Immature natural killer cell (primary cell): ENCODE results near the gene ITSN2. TPM values are rescaled to one million over a fixed set of nuclear protein-coding genes. Genes with fewer than 3 reads are reported as not detected.
"Not testable (repeated sequence)": the region's sequence is repeated elsewhere in the genome, so short reads cannot be mapped to it uniquely, and the experiment has no call there.

Experiments
- DNase-seq, 3 donors: peaks; one replicate each; pipeline ENCODE4 v3.0.0; 2022; ENCODE audit warnings: mixed read lengths in 1 of 3
- H3K27ac Mint-ChIP-seq, 6 donors: one replicate each; pipeline ENCODE4 v1.8.0; 2020; ENCODE audit warnings: mixed read lengths in 6 of 6, mild to moderate bottlenecking in 5 of 6, inconsistent platforms in 4 of 6, moderate library complexity in 3 of 6
- H3K27me3 Mint-ChIP-seq, 3 donors: one replicate each; pipeline ENCODE4 v1.8.0; 2020 to 2021; ENCODE audit warnings: low read depth in 3 of 3, mild to moderate bottlenecking in 3 of 3, mixed read lengths in 3 of 3, moderate library complexity in 3 of 3, inconsistent platforms in 1 of 3
- H3K36me3 Mint-ChIP-seq, 3 donors: one replicate each; pipeline ENCODE4 v1.8.0; 2020; ENCODE audit warnings: mixed read lengths in 3 of 3, inconsistent platforms in 2 of 3, mild to moderate bottlenecking in 2 of 3
- H3K4me1 Mint-ChIP-seq, 2 donors: one replicate each; pipeline ENCODE4 v1.8.0; 2020; ENCODE audit warnings: inconsistent platforms in 2 of 2, mild to moderate bottlenecking in 2 of 2, mixed read lengths in 2 of 2, moderate library complexity in 1 of 2
- H3K4me3 Mint-ChIP-seq, 5 donors: one replicate each; pipeline ENCODE4 v1.8.0; 2020; ENCODE audit warnings: mild to moderate bottlenecking in 5 of 5, mixed read lengths in 5 of 5, inconsistent platforms in 3 of 5, moderate library complexity in 3 of 5
- H3K9me3 Mint-ChIP-seq, 6 donors: one replicate each; pipeline ENCODE4 v1.8.0; 2020; ENCODE audit warnings: mild to moderate bottlenecking in 6 of 6, mixed read lengths in 6 of 6, inconsistent platforms in 4 of 6, moderate library complexity in 3 of 6
- polyA plus RNA-seq, 3 donors: library from polyadenylated mRNA; unstranded; fragments of 300-500 nt; fragmentation: Illumina TruSeq; gene quantifications; one replicate each; pipeline ENCODE4 v1.2.3, GENCODE V29; 2021

The ITSN2 gene
- polyA plus RNA-seq, 3 donors from 2014 or later, result 33.7 to 83.8 (median 35.6) TPM

DNA sequence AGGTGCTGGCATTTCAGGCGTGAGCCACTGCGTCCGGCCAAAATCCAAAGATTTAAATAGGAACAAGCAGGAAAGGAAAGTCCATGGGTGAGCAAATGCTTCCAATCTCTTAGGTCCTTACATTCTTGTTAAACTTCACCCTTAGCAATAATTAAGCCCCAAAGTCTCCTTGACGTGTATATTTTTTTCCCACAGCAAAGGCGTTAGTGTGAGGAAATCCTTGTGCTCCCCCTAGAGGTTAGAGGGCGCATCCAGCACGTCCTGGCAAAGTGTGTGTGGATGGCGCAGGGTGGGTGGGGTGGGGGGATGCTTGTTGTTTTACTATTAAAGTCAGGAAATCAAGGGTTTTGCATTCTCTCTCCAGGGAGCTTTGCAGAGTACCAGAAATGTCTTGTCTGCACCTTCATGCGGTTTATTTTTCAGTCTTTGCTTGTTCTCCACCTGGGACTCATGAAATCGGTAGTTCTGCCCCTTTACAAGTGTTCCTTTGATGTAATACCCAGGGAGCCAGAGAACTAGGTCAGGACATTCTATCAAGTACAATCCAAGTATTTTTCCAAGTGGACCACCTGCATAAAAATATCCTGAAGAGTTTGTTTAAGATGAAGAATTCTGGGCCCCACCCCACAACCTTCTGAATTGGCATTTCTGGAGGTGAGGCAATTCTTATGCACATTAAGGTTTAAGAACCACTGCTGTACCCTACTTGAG, 22.2 kb upstream of the ITSN2 start:
- H3K9me3 Mint-ChIP-seq, result no peaks in the 10 kb centered on the region
- peak; percentile 58 to 63 (median 60) for DNase-seq
- H3K4me1 Mint-ChIP-seq, result no peaks in the 10 kb centered on the region
- no peak overlapping the region for H3K27ac Mint-ChIP-seq
- peaks cover 1 to 5% (median 3%) of the 10 kb centered on the region in 3 donors for H3K27me3 Mint-ChIP-seq
- H3K4me3 Mint-ChIP-seq, result no peak overlapping the region
- no peaks in the 10 kb centered on the region for H3K36me3 Mint-ChIP-seq

DNA sequence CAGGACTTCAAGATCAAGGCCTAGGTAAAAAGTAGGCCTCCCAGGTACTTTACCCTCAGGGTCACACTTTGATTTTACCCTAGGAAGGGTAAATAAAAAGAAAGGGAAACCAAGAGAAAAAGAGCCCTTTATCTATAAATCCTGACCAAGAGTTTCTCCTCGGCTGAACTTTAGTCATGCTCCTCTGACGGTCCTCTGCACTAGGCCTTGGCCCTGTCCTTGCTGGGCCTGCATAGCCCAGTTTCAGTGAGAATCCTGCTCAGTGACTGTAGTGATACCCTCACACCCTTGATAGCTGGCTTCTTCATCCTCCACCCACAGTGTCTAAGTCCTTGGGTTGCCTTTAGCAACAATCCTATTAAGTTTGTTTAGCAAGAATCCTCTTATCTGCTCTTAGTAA, 20.5 kb upstream of the ITSN2 start:
- Mint-ChIP-seq H3K36me3 (no peaks in the 10 kb centered on the region), H3K27me3 (peaks cover 1 to 5% (median 3%) of the 10 kb centered on the region in 3 donors), H3K27ac (no peak overlapping the region), H3K9me3 (no peaks in the 10 kb centered on the region), H3K4me1 (no peaks in the 10 kb centered on the region), H3K4me3 (no peak overlapping the region)
- no peak for DNase-seq

DNA sequence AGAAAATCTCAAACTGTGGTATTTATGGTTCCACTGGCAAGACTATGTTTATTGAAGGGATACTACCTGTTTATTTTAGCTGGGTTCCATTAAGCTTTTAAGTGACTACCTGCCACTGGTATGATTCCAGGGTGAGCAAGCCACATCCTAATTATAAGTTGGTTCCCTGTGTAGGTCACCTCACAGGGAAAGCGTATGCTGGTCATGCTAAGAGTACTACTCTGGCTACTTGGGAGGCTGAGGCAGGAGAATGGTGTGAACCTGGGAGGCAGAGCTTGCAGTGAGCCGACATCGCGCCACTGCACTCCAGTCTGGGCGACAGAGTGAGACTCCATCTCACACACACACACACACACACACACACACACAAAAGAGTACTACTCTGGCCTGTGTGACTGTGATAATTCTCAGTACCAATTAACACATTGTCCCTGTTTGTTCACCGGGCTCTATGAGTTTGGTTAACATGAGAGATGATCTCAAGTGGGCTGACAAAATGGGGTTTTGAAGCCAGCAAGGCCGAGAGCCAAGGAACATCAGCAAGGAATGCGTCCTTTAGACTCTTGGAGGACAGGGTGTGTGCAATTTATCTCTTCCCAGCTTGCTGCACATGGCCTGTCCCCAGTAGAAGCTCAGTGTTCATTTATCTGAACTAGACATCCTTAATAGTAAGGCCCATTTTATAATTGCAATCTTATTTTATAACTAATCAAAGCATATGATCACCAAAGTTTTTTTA, 15.2 kb upstream of the ITSN2 start:
- Mint-ChIP-seq H3K36me3 (no peaks in the 10 kb centered on the region), H3K27me3 (peaks cover 1 to 7% (median 2%) of the 10 kb centered on the region in 3 donors), H3K27ac (no peak overlapping the region), H3K4me1 (no peaks in the 10 kb centered on the region), H3K9me3 (no peaks in the 10 kb centered on the region), H3K4me3 (no peak overlapping the region)
- no peak for DNase-seq

DNA sequence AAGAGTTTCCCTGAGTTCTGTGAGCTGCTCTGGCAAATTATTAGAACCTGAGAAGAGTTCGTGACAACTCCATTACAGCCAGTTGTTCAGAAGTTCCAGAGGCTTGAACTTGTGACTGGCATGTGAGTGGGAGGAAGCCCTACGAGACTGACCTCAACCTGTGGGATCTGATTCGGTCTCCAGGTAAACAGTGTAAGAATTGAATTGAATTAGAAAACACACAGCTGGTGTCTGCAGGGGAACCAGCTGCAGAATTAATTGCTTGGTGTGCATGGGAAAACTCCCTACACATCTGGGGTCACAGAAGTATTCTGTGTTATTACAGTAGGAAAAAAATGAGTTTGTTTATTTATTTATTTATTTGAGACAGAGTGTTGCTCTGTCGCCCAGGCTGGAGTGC, 14.0 kb upstream of the ITSN2 start:
- Mint-ChIP-seq H3K4me1 (no peaks in the 10 kb centered on the region), H3K36me3 (no peaks in the 10 kb centered on the region), H3K4me3 (no peak overlapping the region), H3K27ac (no peak overlapping the region), H3K9me3 (no peaks in the 10 kb centered on the region), H3K27me3 (peaks cover 1 to 9% (median 2%) of the 10 kb centered on the region in 3 donors)
- DNase-seq, result no peak

DNA sequence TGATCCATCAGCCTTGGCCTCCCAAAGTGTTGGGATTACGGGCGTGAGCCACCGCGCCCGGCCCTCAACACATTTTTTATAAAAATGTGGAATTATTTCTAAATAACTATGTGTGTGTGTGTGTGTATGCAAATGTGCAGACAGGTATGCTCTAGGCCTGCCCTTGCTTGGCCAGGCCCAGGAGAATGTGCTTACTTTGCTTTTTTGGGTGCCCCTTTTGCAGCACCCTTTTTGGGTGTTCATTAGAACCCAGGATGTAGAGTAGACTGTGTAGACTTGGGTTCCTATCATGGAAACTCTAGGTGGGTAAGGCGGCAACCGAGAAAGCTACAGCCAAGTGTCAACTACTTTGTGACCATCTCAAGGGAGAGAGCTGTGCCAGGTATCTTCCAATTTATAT, 11.7 kb upstream of the ITSN2 start:
- no peaks in the 10 kb centered on the region for H3K9me3 Mint-ChIP-seq
- no peak for DNase-seq
- H3K4me3 Mint-ChIP-seq, result no peak overlapping the region
- H3K27me3 Mint-ChIP-seq, result peaks cover 0 to 11% (median 2%) of the 10 kb centered on the region in 3 donors
- H3K27ac Mint-ChIP-seq, result no peak overlapping the region
- H3K36me3 Mint-ChIP-seq, result no peaks in the 10 kb centered on the region
- H3K4me1 Mint-ChIP-seq, result no peaks in the 10 kb centered on the region

DNA sequence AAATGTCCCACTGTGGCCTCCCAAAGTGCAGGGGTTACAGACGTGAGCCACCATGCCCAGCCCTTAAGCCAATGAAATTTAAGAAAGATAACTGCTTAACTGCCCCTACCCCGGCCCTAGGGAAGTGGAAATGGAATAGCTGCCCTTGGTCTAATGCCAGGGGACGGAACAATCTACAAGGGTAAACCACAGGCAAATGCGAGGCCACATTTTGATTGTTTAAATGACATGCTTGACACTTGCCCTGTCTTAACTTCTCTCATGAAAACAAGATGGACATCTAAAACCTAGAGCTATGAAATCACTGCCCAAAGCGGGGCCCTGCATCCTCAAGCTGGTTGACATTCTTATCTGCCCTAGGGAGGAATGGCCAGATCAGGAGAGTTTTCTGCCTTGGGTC, 5.5 kb upstream of the ITSN2 start:
- H3K4me3 Mint-ChIP-seq, result no peak overlapping the region
- H3K9me3 Mint-ChIP-seq, result no peaks in the 10 kb centered on the region
- no peak overlapping the region for H3K27ac Mint-ChIP-seq
- no peak for DNase-seq
- H3K36me3 Mint-ChIP-seq, result no peaks in the 10 kb centered on the region
- peaks cover 2 to 8% (median 4%) of the 10 kb centered on the region in 3 donors for H3K27me3 Mint-ChIP-seq
- H3K4me1 Mint-ChIP-seq, result peaks cover 4 to 5% of the 10 kb centered on the region in 2 donors

DNA sequence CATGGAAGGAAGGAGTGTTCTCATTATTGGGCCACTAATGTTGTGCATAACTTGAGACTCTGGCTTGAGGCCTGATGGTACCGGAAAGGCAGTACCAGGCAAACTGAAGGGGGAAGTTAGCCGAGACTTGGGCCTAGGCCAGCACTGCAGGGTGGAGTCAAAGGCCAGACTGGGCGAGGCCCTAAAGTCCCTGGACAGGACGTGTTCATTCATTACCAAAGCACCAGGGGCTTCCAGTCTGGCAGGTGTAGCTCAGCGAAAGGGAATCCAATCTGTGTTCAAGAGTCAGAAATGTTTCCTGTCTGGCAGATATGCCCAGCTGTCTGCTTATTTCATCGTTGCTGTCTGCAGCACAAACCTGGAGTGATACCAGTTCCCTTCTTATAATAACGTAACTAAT, 4.7 kb upstream of the ITSN2 start:
- DNase-seq, result no peak
- Mint-ChIP-seq H3K27me3 (peaks cover 4 to 9% (median 5%) of the 10 kb centered on the region in 3 donors), H3K27ac (no peak overlapping the region), H3K9me3 (no peaks in the 10 kb centered on the region), H3K36me3 (no peaks in the 10 kb centered on the region), H3K4me3 (no peak overlapping the region), H3K4me1 (peaks cover 6 to 7% of the 10 kb centered on the region in 2 donors)

DNA sequence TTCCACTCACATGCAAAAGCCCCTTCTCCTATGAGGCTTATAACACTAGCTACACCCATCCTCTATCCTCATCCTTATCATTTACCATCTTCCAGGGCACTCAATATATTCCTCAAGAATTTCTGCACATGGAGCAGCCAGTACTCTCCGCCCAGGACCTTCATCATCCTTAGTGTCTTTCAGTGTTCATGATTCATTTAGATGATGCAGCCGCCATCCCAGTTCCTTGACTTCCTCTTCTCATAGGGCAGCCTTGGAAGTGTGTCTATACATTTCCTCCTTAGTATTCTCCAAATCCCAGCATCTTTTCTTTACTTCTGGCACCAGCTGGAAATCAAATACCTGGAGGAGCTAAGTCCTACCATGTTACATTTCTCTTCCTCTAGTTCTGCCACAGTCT, 3.0 kb upstream of the ITSN2 start:
- no peak overlapping the region for H3K4me3 Mint-ChIP-seq
- H3K36me3 Mint-ChIP-seq, result no peaks in the 10 kb centered on the region
- peaks cover 8 to 12% (median 8%) of the 10 kb centered on the region in 3 donors for H3K27me3 Mint-ChIP-seq
- peaks cover 17 to 20% of the 10 kb centered on the region in 2 donors for H3K4me1 Mint-ChIP-seq
- no peak for DNase-seq
- peak overlapping the region in 2 of 6 donors; percentile 2 to 35 for H3K27ac Mint-ChIP-seq
- H3K9me3 Mint-ChIP-seq, result no peaks in the 10 kb centered on the region

DNA sequence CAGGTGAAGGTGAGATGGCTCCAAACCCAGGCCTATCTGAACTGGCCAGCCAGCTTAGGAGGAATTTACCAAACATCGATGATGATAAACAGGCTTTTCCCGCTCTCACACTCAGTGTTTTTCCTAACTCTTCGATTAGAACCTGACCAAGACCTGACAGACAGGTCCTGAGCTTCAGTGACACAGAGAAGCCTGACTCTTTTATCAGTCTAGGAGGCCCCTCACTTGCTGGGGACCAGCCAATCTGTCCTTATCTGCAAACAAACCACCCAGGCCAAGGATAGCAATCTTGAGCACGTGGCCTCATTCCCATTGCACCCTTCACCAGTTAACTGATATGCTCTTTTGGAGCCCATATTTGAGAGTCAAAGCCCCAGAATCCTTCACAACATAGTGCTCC, 1.9 kb upstream of the ITSN2 start:
- Mint-ChIP-seq H3K36me3 (no peaks in the 10 kb centered on the region), H3K9me3 (no peaks in the 10 kb centered on the region), H3K4me3 (peak overlapping the region; percentile 9 to 60 (median 31)), H3K27ac (peak overlapping the region; percentile 30 to 77 (median 52)), H3K27me3 (peaks cover 8 to 12% (median 9%) of the 10 kb centered on the region in 3 donors), H3K4me1 (peaks cover 23 to 31% of the 10 kb centered on the region in 2 donors)
- DNase-seq, result no peak

DNA sequence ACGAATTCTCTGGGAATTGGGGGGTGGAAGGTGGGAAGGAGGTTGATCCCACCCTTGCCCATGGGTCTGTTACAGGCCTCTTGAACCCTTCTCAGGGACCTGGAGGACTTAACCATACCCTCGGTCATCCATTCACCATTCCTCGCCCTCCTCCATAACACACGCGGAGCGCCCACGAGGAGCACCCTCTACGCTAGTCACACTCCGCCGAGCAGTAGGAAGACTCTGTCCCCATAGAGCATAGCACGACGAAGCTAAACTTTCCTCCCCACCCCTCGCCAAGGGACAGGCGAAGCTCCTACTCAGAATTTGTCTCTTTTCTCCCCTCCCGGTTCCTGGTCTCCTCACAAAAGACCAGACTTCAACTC, 611 bp upstream of the ITSN2 start:
- Mint-ChIP-seq H3K9me3 (no peaks in the 10 kb centered on the region), H3K4me3 (peak overlapping the region; percentile 85 to 94 (median 91)), H3K27me3 (peaks cover 8 to 14% (median 11%) of the 10 kb centered on the region in 3 donors), H3K36me3 (no peaks in the 10 kb centered on the region), H3K27ac (peak overlapping the region; percentile 81 to 96 (median 94)), H3K4me1 (peaks cover 32 to 37% of the 10 kb centered on the region in 2 donors)
- no peak for DNase-seq

DNA sequence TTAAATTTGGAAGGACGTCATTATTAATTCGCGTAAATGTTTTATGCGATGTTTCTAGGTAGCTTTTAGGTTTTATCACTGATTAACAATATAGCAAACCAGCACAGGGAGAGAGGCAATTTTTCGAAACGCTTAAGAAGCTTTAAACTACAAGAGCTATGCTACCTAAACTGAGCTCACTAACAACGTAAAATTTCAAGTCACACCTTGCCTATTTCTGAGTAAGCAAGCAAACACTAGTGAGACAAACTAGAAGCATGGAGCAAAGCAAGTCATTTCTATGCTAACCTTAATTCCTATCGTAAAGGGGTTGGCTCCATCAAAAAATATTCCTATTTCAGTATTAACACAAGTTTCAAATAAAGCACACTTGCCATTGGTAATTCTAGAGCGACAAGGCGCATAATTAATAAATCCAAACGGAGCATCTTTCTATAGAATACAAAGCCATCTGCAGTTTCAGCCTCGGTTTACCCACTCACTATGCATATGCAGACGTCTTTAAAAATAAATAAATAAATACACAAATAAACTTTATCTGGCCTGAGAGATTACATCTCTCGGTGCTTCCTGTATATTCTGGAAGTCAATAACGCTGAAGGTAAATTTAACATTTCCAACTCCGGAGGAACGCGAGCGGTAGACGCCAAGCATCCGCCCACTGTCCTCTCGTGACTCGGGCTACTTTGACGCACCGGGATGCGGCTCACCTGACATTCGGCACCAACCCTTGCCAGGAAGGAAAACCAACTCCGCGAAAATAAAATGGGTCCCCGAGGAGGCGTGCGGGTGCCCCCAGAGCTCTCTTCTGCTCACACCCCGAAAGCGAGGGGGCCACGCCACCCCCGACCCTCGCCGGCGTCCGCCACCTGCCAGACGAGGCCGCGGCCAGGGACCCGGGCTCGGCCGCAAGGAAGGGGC, 947 bp downstream of the ITSN2 start:
- peak; percentile 54 to 64 (median 58) for DNase-seq
- H3K4me1 Mint-ChIP-seq, result peaks cover 43 to 50% of the 10 kb centered on the region in 2 donors

DNA sequence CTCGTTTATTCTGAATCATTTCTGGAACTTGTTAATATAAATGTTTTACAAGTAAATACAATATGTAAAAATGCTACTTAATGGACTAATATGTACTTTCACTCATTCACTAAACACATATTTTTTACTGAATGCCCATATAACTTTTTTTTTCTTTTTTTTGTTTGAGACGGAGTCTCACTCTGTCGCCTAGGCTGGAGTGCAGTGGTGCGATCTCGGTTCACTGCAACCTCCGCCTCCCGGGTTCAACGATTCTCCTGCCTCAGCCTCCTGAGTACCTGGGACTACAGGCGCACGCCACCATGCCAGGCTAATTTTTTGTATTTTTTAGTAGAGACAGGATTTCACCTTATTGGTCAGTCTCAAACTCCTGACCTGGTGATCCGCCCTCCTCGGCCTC, 2.6 kb downstream of the ITSN2 start:
- H3K4me3 Mint-ChIP-seq, result peak overlapping the region; percentile 63 to 94 (median 92)
- peaks cover 58 to 66% of the 10 kb centered on the region in 2 donors for H3K4me1 Mint-ChIP-seq
- DNase-seq, H3K9me3 Mint-ChIP-seq, H3K36me3 Mint-ChIP-seq: not testable (repeated sequence)
- H3K27me3 Mint-ChIP-seq, result peaks cover 10 to 14% (median 11%) of the 10 kb centered on the region in 3 donors
- peak overlapping the region in 4 of 6 donors; percentile 56 to 97 (median 84) for H3K27ac Mint-ChIP-seq

More for the DNA sequence above, 947 bp downstream of the ITSN2 start:
- Mint-ChIP-seq H3K36me3 (no peaks in the 10 kb centered on the region), H3K4me3 (peak overlapping the region; percentile 91 to 94 (median 93)), H3K9me3 (no peaks in the 10 kb centered on the region), H3K27me3 (peaks cover 8 to 14% (median 11%) of the 10 kb centered on the region in 3 donors), H3K27ac (peak overlapping the region; percentile 83 to 97 (median 94))

DNA sequence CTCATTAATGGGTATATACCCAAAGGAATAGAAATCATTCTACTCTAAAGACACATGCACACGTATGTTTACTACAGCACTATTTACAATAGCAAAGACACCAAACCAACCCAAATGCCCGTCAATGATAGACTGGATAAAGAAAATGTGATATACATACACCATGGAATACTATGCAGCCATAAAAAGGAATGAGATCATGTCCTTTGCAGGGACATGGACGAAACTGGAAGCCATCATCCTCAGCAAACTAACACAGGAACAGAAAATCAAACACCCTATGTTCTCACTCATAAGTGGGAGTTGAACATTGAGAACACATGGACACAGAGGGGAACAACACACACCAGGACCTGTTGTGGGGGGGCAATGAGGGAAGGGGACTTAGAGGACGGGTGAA, 3.2 kb downstream of the ITSN2 start:
- Mint-ChIP-seq H3K27ac (peak overlapping the region in 4 of 6 donors; percentile 30 to 71 (median 62)), H3K4me1 (peaks cover 62 to 72% of the 10 kb centered on the region in 2 donors), H3K4me3 (peak overlapping the region in 4 of 5 donors; percentile 25 to 72 (median 28)), H3K27me3 (peaks cover 7 to 14% (median 11%) of the 10 kb centered on the region in 3 donors)
- not testable (repeated sequence) for H3K36me3 Mint-ChIP-seq, H3K9me3 Mint-ChIP-seq, DNase-seq
